HL-60/S4 treated with retinoic acid at 250 ng/mL for 4 days and 3 days (cell line): ENCODE data around the gene TPRG1L.
"Not testable (repeated sequence)": the region's sequence is repeated elsewhere in the genome, so short reads cannot be mapped to it uniquely, and the experiment has no call there.

Source experiments
- in situ Hi-C: fragments of 300-500 bp; cut with MboI; formaldehyde crosslinking; loops from 2 replicates; pipeline ENCODE4 v1.7.0; 2022; ENCODE audit warnings: low sequenced_read_pairs

TPRG1L gene

GRCh38 chr1:3607703-3608065 lies 17.1 kb upstream of the TPRG1L start:
- in situ Hi-C loops, result no loop called here

GRCh38 chr1:3608154-3608553 lies 16.7 kb upstream of the TPRG1L start:
- in situ Hi-C loops, result no loop called here

- in situ Hi-C loops, result no loop called here
These were observed 15.6 kb upstream of the TPRG1L start for GRCh38 chr1:3609016-3609768.

- in situ Hi-C loops, result no loop called here
These were observed 14.9 kb upstream of the TPRG1L start for GRCh38 chr1:3609769-3610526.

GRCh38 chr1:3610527-3611169 lies 14.2 kb upstream of the TPRG1L start:
- in situ Hi-C loops, result no loop called here

- in situ Hi-C loops, result no loop called here
These were observed 13.4 kb upstream of the TPRG1L start, which contains the start of gene MEGF6 for GRCh38 chr1:3611170-3612019. Gene MEGF6, minus strand, starts transcription at chr1:3611508. Its CDS starts 240 bp downstream, at chr1:3611268.

GRCh38 chr1:3612123-3612522 lies 12.7 kb upstream of the TPRG1L start:
- in situ Hi-C loops, result no loop called here

GRCh38 chr1:3614755-3615742 lies 9.8 kb upstream of the TPRG1L start:
- in situ Hi-C loops, result no loop called here

GRCh38 chr1:3616861-3617260 lies 8.0 kb upstream of the TPRG1L start:
- in situ Hi-C loops, result no loop called here

GRCh38 chr1:3617806-3618345 lies 6.9 kb upstream of the TPRG1L start:
- in situ Hi-C loops, result no loop called here

GRCh38 chr1:3618531-3618880 lies 6.3 kb upstream of the TPRG1L start:
- in situ Hi-C loops, result no loop called here

GRCh38 chr1:3618881-3619671 lies 5.7 kb upstream of the TPRG1L start:
- in situ Hi-C loops, result no loop called here

GRCh38 chr1:3620708-3621107 lies 4.1 kb upstream of the TPRG1L start:
- in situ Hi-C loops, result no loop called here

- in situ Hi-C loops, result not testable (repeated sequence)
These were observed 3.6 kb upstream of the TPRG1L start for GRCh38 chr1:3621151-3621671.

- in situ Hi-C loops, result not testable (repeated sequence)
These were observed 2.7 kb upstream of the TPRG1L start for GRCh38 chr1:3622102-3622501.

- in situ Hi-C loops, result no loop called here
These were observed 1.2 kb upstream of the TPRG1L start for GRCh38 chr1:3623441-3624199.

- in situ Hi-C loops, result no loop called here
These were observed 514 bp downstream of the TPRG1L start for GRCh38 chr1:3625151-3625907.
